HepG2 (cell line): ENCODE measurements around the gene GYS2. TPM values are rescaled to one million over a fixed set of nuclear protein-coding genes. Genes with fewer than 3 reads are reported as not detected.

Experiments used
- ATAC-seq: fragments of 200-7000 bp; cut with Tn5 transposase; 3 replicates; pipeline ENCODE4 v1.9.1; 2020; ENCODE audit warnings: mild to moderate bottlenecking, moderate library complexity
- BruUV-seq: library from RNA; stranded (reverse); fragments of 400-500 nt; replicated peaks from 2 replicates; lab custom pipeline; 2021; lab: Mats Ljungman, UMichigan
- CTCF ChIA-PET: fragments of 300-600 bp; formaldehyde crosslinking; extraction: SDS; loops from one replicate; lab custom pipeline; 2021; ENCODE audit warnings: low total read pairs, inconsistent platforms, low intra/inter-chr PET ratio; lab: Yijun Ruan, JAX
- POLR2A ChIA-PET: fragments of 350-600 bp; sonication (Branson Sonifier 250); formaldehyde crosslinking; loops from one replicate; lab custom pipeline; 2020; ENCODE audit warnings: antibody characterized with exemption, inconsistent platforms; lab: Yijun Ruan, JAX
- DNase-seq: peaks from one replicate; pipeline ENCODE4 v3.0.0-alpha.2; 2015; ENCODE audit warnings: low spot score
- FAIRE-seq: peaks from 3 replicates; lab custom pipeline; 2011; peaks lifted over from hg19 to GRCh38; lab: Jason Lieb, UNC
- H2AFZ ChIP-seq: one replicate; pipeline ENCODE4 v1.6.1; 2011; ENCODE audit warnings: low read length, inconsistent platforms
- H3K27ac ChIP-seq: fragments of 300-600 bp; 3 replicates; pipeline ENCODE4 v1.8.0; 2011; ENCODE audit warnings: mixed run types, mild to moderate bottlenecking, mixed read lengths, low read length, inconsistent platforms; ENCODE audit not compliant: insufficient read depth; ENCODE audit errors: extremely low read length
- H3K27me3 ChIP-seq, 2 experiments: fragments of 200-600 bp in 1 of 2; 2 replicates in 1 of 2; 3 replicates in 1 of 2; pipeline versions ENCODE4 v1.6.0 to v1.8.0; 2011; ENCODE audit warnings: low read length in 2 of 2, mild to moderate bottlenecking in 2 of 2, moderate library complexity in 2 of 2, inconsistent platforms in 1 of 2; ENCODE audit not compliant: insufficient read depth in 2 of 2, control insufficient read depth in 1 of 2
- H3K36me3 ChIP-seq, 2 experiments: fragments of 200-600 bp in 1 of 2; replicated peaks in 1 of 2; 2 replicates in 1 of 2; 3 replicates in 1 of 2; pipeline versions ENCODE4 v1.5.1 to v1.8.0; 2011; ENCODE audit warnings: low read length in 2 of 2, inconsistent platforms in 1 of 2; ENCODE audit not compliant: insufficient read depth in 2 of 2, control insufficient read depth in 1 of 2
- H3K4me1 ChIP-seq: 2 replicates; pipeline ENCODE4 v1.5.1; 2012; ENCODE audit warnings: low read length, inconsistent platforms; ENCODE audit not compliant: insufficient read depth
- H3K4me2 ChIP-seq: 2 replicates; pipeline ENCODE4 v1.6.0; 2011; ENCODE audit warnings: low read depth, low read length, inconsistent platforms
- H3K4me3 ChIP-seq, 3 experiments: fragments of 200-600 bp in 1 of 3; sonication (generic), shearing (Covaris generic) in 1 of 3; replicated peaks in 1 of 3; 2 replicates each; pipeline ENCODE4 v1.5.1; 2011 to 2016; ENCODE audit warnings: low read length in 3 of 3, inconsistent platforms in 2 of 3, low read depth in 2 of 3, mild to moderate bottlenecking in 2 of 3, control low read depth in 1 of 3, mixed read lengths in 1 of 3; ENCODE audit not compliant: insufficient read depth in 1 of 3
- H3K79me2 ChIP-seq: one replicate; pipeline ENCODE4 v1.6.1; 2011; ENCODE audit warnings: low read length, inconsistent platforms; ENCODE audit not compliant: insufficient read depth
- H3K9ac ChIP-seq: 2 replicates; pipeline ENCODE4 v1.6.0; 2011; ENCODE audit warnings: mild to moderate bottlenecking, low read depth, low read length, inconsistent platforms; ENCODE audit not compliant: insufficient read depth
- H3K9me3 ChIP-seq: 2 replicates; pipeline ENCODE4 v1.5.1; 2012; ENCODE audit warnings: mild to moderate bottlenecking, low read length
- H4K20me1 ChIP-seq: 2 replicates; pipeline ENCODE4 v1.6.0; 2011; ENCODE audit warnings: inconsistent platforms, mild to moderate bottlenecking, low read length, moderate library complexity; ENCODE audit not compliant: insufficient read depth
- ETV6 ChIP-seq: sonication (generic); formaldehyde crosslinking; conservative IDR thresholded peaks from 2 replicates; pipeline ENCODE4 v1.4.0; 2020; ENCODE audit warnings: missing genetic modification reagents
- FOXO1 ChIP-seq: sonication (generic); formaldehyde crosslinking; IDR thresholded peaks from 2 replicates; pipeline ENCODE4 v1.4.0; 2020; ENCODE audit warnings: missing genetic modification reagents
- NKX3-1 ChIP-seq: sonication (generic); formaldehyde crosslinking; IDR thresholded peaks from 2 replicates; pipeline ENCODE4 v1.5.0; 2020; ENCODE audit warnings: missing genetic modification reagents
- ZNF775 ChIP-seq: sonication (generic); formaldehyde crosslinking; IDR thresholded peaks from 2 replicates; pipeline ENCODE4 v1.4.0; 2020; ENCODE audit warnings: missing genetic modification reagents, mild to moderate bottlenecking, moderate library complexity, borderline replicate concordance
- ZNF792 ChIP-seq: IDR thresholded peaks from 2 replicates; pipeline ENCODE4 v1.6.1; 2016
- in situ Hi-C: cut with HindIII; loops from 2 replicates; pipeline ENCODE4 v1.10.0; 2017; ENCODE audit warnings: low pct_unique_long_range_greater_than_20kb; ENCODE audit not compliant: extremely low pct_ligation_motif_present
- intact Hi-C: fragments of 100-400 bp; cut with micrococcal nuclease; formaldehyde crosslinking; loops from one replicate; pipeline ENCODE4 v1.10.0; 2022; ENCODE audit not compliant: unreplicated experiment
- polyA plus RNA-seq, 8 experiments: library from polyadenylated mRNA; depleted of rRNA in 3 of 8; stranded (reverse) in 7 of 8; unstranded in 1 of 8; fragments of >200 nt; fragmentation: Illumina TruSeq in 4 of 8; extraction: Trizol in 4 of 8; gene quantifications; 2 replicates each; pipeline versions ENCODE4 v1.2.1 to v1.2.3, GENCODE V29; 2011 to 2016; ENCODE audit warnings: low read depth in 4 of 8, missing spikeins in 1 of 8, mixed read lengths in 1 of 8; ENCODE audit not compliant: insufficient read depth in 1 of 8
- total RNA-seq, 5 experiments: library from RNA; depleted of rRNA; stranded (reverse); fragments of >200 nt; fragmentation: Illumina TruSeq; extraction: Trizol; gene quantifications; 2 replicates each; pipeline ENCODE4 v1.2.3, GENCODE V29; 2016; ENCODE audit warnings: low read depth in 1 of 5
- TF ChIP-seq, protein P1 (sequence below), 2 experiments: fragments of 450-650 bp in 1 of 2; sonication (generic) in 1 of 2; formaldehyde crosslinking in 1 of 2; IDR thresholded peaks; 2 replicates each; pipeline versions ENCODE4 v1.6.1 to v1.8.0; 2016 to 2022; ENCODE audit warnings: antibody characterized with exemption in 1 of 2, mild to moderate bottlenecking in 1 of 2, missing genetic modification reagents in 1 of 2
- TF ChIP-seq, protein P2 (sequence below): sonication (generic); formaldehyde crosslinking; IDR thresholded peaks from 2 replicates; pipeline ENCODE4 v1.8.1; 2023; ENCODE audit warnings: missing genetic modification reagents, inconsistent platforms, borderline replicate concordance

The GYS2 gene
- total and polyA plus RNA-seq, 2 of the 13 experiments (the other 11 are each of a cell fraction or from before 2014, with no cell fraction given) = not detected

DNA sequence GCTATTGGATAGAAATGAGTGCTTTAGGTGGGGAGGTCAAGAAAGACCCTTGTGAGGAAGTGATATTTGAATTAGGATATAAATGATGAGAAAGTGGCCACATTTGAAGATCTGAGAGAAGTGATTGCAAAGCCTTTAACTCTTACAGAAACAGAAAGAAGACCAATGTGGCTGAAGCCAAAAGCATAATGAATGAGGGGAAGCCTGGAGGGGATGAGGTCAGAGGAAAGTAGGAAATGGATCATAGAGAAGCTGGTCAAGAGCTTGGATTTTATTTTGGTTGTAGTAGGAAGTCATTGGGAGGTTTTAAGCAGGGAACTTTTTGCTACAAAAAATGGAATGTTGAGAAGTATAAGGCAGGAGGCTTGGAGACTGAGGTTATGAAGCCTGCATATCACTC lies 3.5 kb upstream of the GYS2 start:
- ChIA-PET POLR2A (no interaction called here), CTCF (no interaction called here)
- H3K9ac ChIP-seq = no peak overlapping the region
- no peaks in the 10 kb centered on the region; the same call in 1 of the 2 replicates for H4K20me1 ChIP-seq
- H3K4me3 ChIP-seq = no peak overlapping the region
- BruUV-seq = no TSS peak
- in situ Hi-C loops = no loop called here
- ATAC-seq (no peak), FAIRE-seq (no peak), DNase-seq (no peak)
- TF ChIP-seq, protein P1, sequence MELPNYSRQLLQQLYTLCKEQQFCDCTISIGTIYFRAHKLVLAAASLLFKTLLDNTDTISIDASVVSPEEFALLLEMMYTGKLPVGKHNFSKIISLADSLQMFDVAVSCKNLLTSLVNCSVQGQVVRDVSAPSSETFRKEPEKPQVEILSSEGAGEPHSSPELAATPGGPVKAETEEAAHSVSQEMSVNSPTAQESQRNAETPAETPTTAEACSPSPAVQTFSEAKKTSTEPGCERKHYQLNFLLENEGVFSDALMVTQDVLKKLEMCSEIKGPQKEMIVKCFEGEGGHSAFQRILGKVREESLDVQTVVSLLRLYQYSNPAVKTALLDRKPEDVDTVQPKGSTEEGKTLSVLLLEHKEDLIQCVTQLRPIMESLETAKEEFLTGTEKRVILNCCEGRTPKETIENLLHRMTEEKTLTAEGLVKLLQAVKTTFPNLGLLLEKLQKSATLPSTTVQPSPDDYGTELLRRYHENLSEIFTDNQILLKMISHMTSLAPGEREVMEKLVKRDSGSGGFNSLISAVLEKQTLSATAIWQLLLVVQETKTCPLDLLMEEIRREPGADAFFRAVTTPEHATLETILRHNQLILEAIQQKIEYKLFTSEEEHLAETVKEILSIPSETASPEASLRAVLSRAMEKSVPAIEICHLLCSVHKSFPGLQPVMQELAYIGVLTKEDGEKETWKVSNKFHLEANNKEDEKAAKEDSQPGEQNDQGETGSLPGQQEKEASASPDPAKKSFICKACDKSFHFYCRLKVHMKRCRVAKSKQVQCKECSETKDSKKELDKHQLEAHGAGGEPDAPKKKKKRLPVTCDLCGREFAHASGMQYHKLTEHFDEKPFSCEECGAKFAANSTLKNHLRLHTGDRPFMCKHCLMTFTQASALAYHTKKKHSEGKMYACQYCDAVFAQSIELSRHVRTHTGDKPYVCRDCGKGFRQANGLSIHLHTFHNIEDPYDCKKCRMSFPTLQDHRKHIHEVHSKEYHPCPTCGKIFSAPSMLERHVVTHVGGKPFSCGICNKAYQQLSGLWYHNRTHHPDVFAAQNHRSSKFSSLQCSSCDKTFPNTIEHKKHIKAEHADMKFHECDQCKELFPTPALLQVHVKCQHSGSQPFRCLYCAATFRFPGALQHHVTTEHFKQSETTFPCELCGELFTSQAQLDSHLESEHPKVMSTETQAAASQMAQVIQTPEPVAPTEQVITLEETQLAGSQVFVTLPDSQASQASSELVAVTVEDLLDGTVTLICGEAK (IDR thresholded peaks at IDR 0.05) = no peak
- TF ChIP-seq, protein P1 (CRISPR knock-in tag; IDR thresholded peaks at IDR 0.05) = no peak
- TF ChIP-seq, protein P2, sequence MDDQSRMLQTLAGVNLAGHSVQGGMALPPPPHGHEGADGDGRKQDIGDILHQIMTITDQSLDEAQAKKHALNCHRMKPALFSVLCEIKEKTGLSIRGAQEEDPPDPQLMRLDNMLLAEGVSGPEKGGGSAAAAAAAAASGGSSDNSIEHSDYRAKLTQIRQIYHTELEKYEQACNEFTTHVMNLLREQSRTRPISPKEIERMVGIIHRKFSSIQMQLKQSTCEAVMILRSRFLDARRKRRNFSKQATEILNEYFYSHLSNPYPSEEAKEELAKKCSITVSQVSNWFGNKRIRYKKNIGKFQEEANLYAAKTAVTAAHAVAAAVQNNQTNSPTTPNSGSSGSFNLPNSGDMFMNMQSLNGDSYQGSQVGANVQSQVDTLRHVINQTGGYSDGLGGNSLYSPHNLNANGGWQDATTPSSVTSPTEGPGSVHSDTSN (CRISPR knock-in tag) = no peak
- TF ChIP-seq ZNF792 (CRISPR knock-in tag) (no peak), ETV6 (no peak), ZNF775 (CRISPR knock-in tag) (no peak), NKX3-1 (CRISPR knock-in tag) (no peak), FOXO1 (CRISPR knock-in tag) (no peak)
- no peak overlapping the region for H3K27ac ChIP-seq
- no peaks in the 10 kb centered on the region for H3K27me3 ChIP-seq
- H3K79me2 ChIP-seq = no peaks in the 10 kb centered on the region
- H3K36me3 ChIP-seq = no peaks in the 10 kb centered on the region
- H3K4me2 ChIP-seq = no peak overlapping the region
- no peak overlapping the region for H2AFZ ChIP-seq
- intact Hi-C loops = no loop called here
- H3K4me1 ChIP-seq = no peaks in the 10 kb centered on the region
- no peaks in the 10 kb centered on the region for H3K9me3 ChIP-seq
